CD14-positive monocyte (primary cell): ENCODE results near the gene LAMA3. TPM values are rescaled to one million over a fixed set of nuclear protein-coding genes. Genes with fewer than 3 reads are reported as not detected.

Experiments
- DNase-seq, 3 donors: peaks; one replicate each; pipeline ENCODE4 v3.0.0-alpha.2; 2011 to 2022
- H2AFZ ChIP-seq: 2 replicates; pipeline ENCODE4 v1.6.0; 2012; ENCODE audit warnings: mild to moderate bottlenecking, low read depth, low read length, inconsistent platforms; ENCODE audit not compliant: insufficient read depth, poor library complexity, severe bottlenecking
- H3K27ac ChIP-seq, 2 donors: 1 replicate in 1 of 2; 2 replicates in 1 of 2; pipeline ENCODE4 v1.5.1; 2012 to 2013; ENCODE audit warnings: low read length in 2 of 2, control low read depth in 1 of 2, inconsistent platforms in 1 of 2, low read depth in 1 of 2, mild to moderate bottlenecking in 1 of 2
- H3K27me3 ChIP-seq, 2 donors: one replicate each; pipeline versions ENCODE4 v1.6.0 to v1.6.1; 2011 to 2013; ENCODE audit warnings: low read length in 2 of 2; ENCODE audit not compliant: control insufficient read depth in 2 of 2, insufficient read depth in 2 of 2
- H3K36me3 ChIP-seq, 2 donors: replicated peaks in 1 of 2; 1 replicate in 1 of 2; 2 replicates in 1 of 2; pipeline versions ENCODE4 v1.5.1 to v1.6.1; 2012 to 2013; ENCODE audit warnings: low read length in 2 of 2, control low read depth in 1 of 2, inconsistent platforms in 1 of 2, mild to moderate bottlenecking in 1 of 2; ENCODE audit not compliant: insufficient read depth in 2 of 2, control insufficient read depth in 1 of 2
- H3K4me1 ChIP-seq, 2 donors: 1 replicate in 1 of 2; 2 replicates in 1 of 2; pipeline versions ENCODE4 v1.5.1 to v1.6.1; 2012 to 2013; ENCODE audit warnings: low read length in 2 of 2, control low read depth in 1 of 2, inconsistent platforms in 1 of 2, mild to moderate bottlenecking in 1 of 2, moderate library complexity in 1 of 2; ENCODE audit not compliant: insufficient read depth in 2 of 2, control insufficient read depth in 1 of 2
- H3K4me2 ChIP-seq: replicated peaks from 2 replicates; pipeline ENCODE3; 2012; ENCODE audit warnings: low read length, moderate library complexity, mild to moderate bottlenecking; ENCODE audit not compliant: poor library complexity, severe bottlenecking; ENCODE audit errors: extremely low read depth
- H3K4me3 ChIP-seq, 3 experiments: fragments of 200-600 bp in 1 of 3; sonication (generic) in 1 of 3; replicated peaks in 1 of 3; 1 replicate in 2 of 3; 2 replicates in 1 of 3; pipeline ENCODE4 v1.5.1; 2011 to 2013; ENCODE audit warnings: low read length in 3 of 3, mild to moderate bottlenecking in 3 of 3, control low read depth in 2 of 3, low read depth in 2 of 3, inconsistent platforms in 1 of 3, moderate library complexity in 1 of 3
- H3K79me2 ChIP-seq: 2 replicates; pipeline ENCODE4 v1.6.0; 2012; ENCODE audit warnings: mild to moderate bottlenecking, control low read depth, inconsistent platforms, low read length, moderate library complexity; ENCODE audit not compliant: insufficient read depth
- H3K9ac ChIP-seq: 2 replicates; pipeline ENCODE4 v1.6.0; 2017; ENCODE audit warnings: low read length, mild to moderate bottlenecking; ENCODE audit not compliant: insufficient read depth, poor library complexity, severe bottlenecking
- H3K9me3 ChIP-seq, 2 donors: replicated peaks in 1 of 2; 1 replicate in 1 of 2; 2 replicates in 1 of 2; pipeline versions ENCODE4 v1.5.1 to v1.6.1; 2012 to 2013; ENCODE audit warnings: low read length in 2 of 2, control low read depth in 1 of 2; ENCODE audit not compliant: control insufficient read depth in 1 of 2, insufficient read depth in 1 of 2
- H4K20me1 ChIP-seq: 2 replicates; pipeline ENCODE4 v1.6.0; 2012; ENCODE audit warnings: mild to moderate bottlenecking, low read length, control low read depth, moderate library complexity; ENCODE audit not compliant: insufficient read depth
- H3K27ac Mint-ChIP-seq, 7 donors: one replicate each; pipeline ENCODE4 v1.8.0; 2020; ENCODE audit warnings: mild to moderate bottlenecking in 7 of 7, mixed read lengths in 7 of 7, moderate library complexity in 6 of 7, inconsistent platforms in 2 of 7
- H3K27me3 Mint-ChIP-seq, 3 donors: one replicate each; pipeline ENCODE4 v1.8.0; 2021 to 2022; ENCODE audit warnings: low read depth in 3 of 3, mild to moderate bottlenecking in 3 of 3, mixed read lengths in 3 of 3, moderate library complexity in 3 of 3, inconsistent platforms in 1 of 3
- H3K36me3 Mint-ChIP-seq, 2 donors: one replicate each; pipeline ENCODE4 v1.8.0; 2020; ENCODE audit warnings: mixed read lengths in 2 of 2, inconsistent platforms in 1 of 2, mild to moderate bottlenecking in 1 of 2
- H3K4me1 Mint-ChIP-seq: one replicate; pipeline ENCODE4 v1.8.0; 2020; ENCODE audit warnings: mild to moderate bottlenecking, mixed read lengths
- H3K4me3 Mint-ChIP-seq, 2 donors: one replicate each; pipeline ENCODE4 v1.8.0; 2020; ENCODE audit warnings: mild to moderate bottlenecking in 2 of 2, mixed read lengths in 2 of 2, moderate library complexity in 1 of 2
- H3K9me3 Mint-ChIP-seq, 7 donors: one replicate each; pipeline ENCODE4 v1.8.0; 2020 to 2022; ENCODE audit warnings: mixed read lengths in 7 of 7, mild to moderate bottlenecking in 6 of 7, moderate library complexity in 6 of 7, inconsistent platforms in 2 of 7
- WGBS: methylation state at CpG from one replicate; pipeline ENCODE4 v1.1.5; 2013; ENCODE audit warnings: missing lambda C conversion rate; ENCODE audit not compliant: insufficient coverage; 5-methylcytosine and 5-hydroxymethylcytosine counted together
- intact Hi-C, 2 donors: fragments of 100-400 bp; cut with micrococcal nuclease; formaldehyde crosslinking; loops; one replicate each; pipeline versions ENCODE4 v1.15.0 to v1.15.1; 2023
- polyA plus RNA-seq, 3 donors: library from polyadenylated mRNA; depleted of rRNA in 1 of 3; unstranded in 2 of 3; stranded (reverse) in 1 of 3; fragments of 300-500 nt in 2 of 3; fragments of >200 nt in 1 of 3; fragmentation: Illumina TruSeq in 2 of 3; gene quantifications; 1 replicate in 2 of 3; 2 replicates in 1 of 3; pipeline ENCODE4 v1.2.3, GENCODE V29; 2012 to 2021
- TF ChIP-seq, protein P1 (sequence below): fragments of 200-600 bp; IDR thresholded peaks from one replicate; pipeline ENCODE4 v1.8.0; 2022; ENCODE audit warnings: antibody characterized with exemption, mild to moderate bottlenecking

Gene LAMA3
- polyA plus RNA-seq, 3 donors, result not detected

GRCh38 chr18:23825496-23825895, 136.2 kb downstream of the LAMA3 start:
- Histone ChIP-seq H3K9me3 (no peaks in the 10 kb centered on the region), H3K27me3 (peaks cover 3 to 9% of the 10 kb centered on the region in 2 donors), H2AFZ (no peak overlapping the region), H3K4me2 (no peak overlapping the region), H3K27ac (no peak overlapping the region), H3K4me3 (no peak overlapping the region), H3K36me3 (no peaks in the 10 kb centered on the region), H3K9ac (no peak overlapping the region), H3K4me1 (no peaks in the 10 kb centered on the region), H3K79me2 (no peaks in the 10 kb centered on the region), H4K20me1 (no peaks in the 10 kb centered on the region)
- Mint-ChIP-seq H3K4me1 (peaks cover 5% of the 10 kb centered on the region), H3K36me3 (no peaks in the 10 kb centered on the region), H3K9me3 (no peaks in the 10 kb centered on the region), H3K4me3 (no peak overlapping the region), H3K27ac (no peak overlapping the region), H3K27me3 (peaks cover under 1 to 6% (median 4%) of the 10 kb centered on the region in 3 donors)
- TF ChIP-seq, protein P1, sequence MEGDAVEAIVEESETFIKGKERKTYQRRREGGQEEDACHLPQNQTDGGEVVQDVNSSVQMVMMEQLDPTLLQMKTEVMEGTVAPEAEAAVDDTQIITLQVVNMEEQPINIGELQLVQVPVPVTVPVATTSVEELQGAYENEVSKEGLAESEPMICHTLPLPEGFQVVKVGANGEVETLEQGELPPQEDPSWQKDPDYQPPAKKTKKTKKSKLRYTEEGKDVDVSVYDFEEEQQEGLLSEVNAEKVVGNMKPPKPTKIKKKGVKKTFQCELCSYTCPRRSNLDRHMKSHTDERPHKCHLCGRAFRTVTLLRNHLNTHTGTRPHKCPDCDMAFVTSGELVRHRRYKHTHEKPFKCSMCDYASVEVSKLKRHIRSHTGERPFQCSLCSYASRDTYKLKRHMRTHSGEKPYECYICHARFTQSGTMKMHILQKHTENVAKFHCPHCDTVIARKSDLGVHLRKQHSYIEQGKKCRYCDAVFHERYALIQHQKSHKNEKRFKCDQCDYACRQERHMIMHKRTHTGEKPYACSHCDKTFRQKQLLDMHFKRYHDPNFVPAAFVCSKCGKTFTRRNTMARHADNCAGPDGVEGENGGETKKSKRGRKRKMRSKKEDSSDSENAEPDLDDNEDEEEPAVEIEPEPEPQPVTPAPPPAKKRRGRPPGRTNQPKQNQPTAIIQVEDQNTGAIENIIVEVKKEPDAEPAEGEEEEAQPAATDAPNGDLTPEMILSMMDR, result no peak
- intact Hi-C loops, result no loop called here
- DNase-seq, result no peak
- no CpG with 5 or more reads among the region's 2 CpGs for WGBS

DNA sequence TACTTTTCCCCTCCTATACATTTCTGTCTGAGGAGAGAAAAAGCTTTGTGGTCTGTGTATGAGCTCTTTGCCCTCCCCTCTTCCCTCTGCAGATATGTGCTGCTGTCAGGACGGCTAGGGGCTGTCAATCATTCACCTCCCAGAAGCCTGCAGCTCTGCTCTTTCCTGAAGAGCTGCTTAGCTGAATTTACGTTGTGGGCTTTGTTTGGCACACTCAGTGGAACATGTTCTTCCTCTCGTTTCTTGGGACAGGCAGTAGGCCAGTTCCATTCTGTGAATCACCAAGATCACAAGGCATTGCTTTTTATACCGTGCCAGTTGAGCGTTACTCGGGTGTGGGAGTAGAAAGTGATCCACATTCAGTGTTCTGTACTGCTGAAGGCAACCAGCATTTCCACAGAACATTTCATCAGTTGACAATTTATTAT, 136.7 kb downstream of the LAMA3 start:
- Mint-ChIP-seq H3K4me1 (peaks cover 5% of the 10 kb centered on the region), H3K36me3 (no peaks in the 10 kb centered on the region), H3K27me3 (peaks cover 0 to 6% (median 2%) of the 10 kb centered on the region in 3 donors), H3K27ac (no peak overlapping the region), H3K9me3 (no peaks in the 10 kb centered on the region), H3K4me3 (no peak overlapping the region)
- intact Hi-C loops, result no loop called here
- Histone ChIP-seq H3K4me3 (no peak overlapping the region), H3K9me3 (no peaks in the 10 kb centered on the region), H3K27me3 (peaks cover 3 to 9% of the 10 kb centered on the region in 2 donors), H3K4me1 (no peaks in the 10 kb centered on the region), H3K27ac (no peak overlapping the region), H3K4me2 (no peak overlapping the region), H3K79me2 (no peaks in the 10 kb centered on the region), H4K20me1 (no peaks in the 10 kb centered on the region), H3K9ac (no peak overlapping the region), H2AFZ (peak overlapping the region; percentile 47), H3K36me3 (no peaks in the 10 kb centered on the region)
- peak in 1 of 3 donors; percentile 16 for DNase-seq
- WGBS, result 11% methylated on average over 2 of the region's 6 CpGs
- TF ChIP-seq, protein P1, result no peak
